HG02798 (cell line): Measurements from ENCODE around the gene DEF6.
A peak's percentile ranks its signal among the peaks of the same experiment; 100 is the strongest.

ENCODE experiments used
- ATAC-seq: cut with Tn5 transposase; IDR thresholded peaks from one replicate; pipeline ENCODE4 v1.9.1; 2021; ENCODE audit warnings: mild to moderate bottlenecking; ENCODE audit not compliant: unreplicated experiment, poor library complexity

DEF6 gene

DNA sequence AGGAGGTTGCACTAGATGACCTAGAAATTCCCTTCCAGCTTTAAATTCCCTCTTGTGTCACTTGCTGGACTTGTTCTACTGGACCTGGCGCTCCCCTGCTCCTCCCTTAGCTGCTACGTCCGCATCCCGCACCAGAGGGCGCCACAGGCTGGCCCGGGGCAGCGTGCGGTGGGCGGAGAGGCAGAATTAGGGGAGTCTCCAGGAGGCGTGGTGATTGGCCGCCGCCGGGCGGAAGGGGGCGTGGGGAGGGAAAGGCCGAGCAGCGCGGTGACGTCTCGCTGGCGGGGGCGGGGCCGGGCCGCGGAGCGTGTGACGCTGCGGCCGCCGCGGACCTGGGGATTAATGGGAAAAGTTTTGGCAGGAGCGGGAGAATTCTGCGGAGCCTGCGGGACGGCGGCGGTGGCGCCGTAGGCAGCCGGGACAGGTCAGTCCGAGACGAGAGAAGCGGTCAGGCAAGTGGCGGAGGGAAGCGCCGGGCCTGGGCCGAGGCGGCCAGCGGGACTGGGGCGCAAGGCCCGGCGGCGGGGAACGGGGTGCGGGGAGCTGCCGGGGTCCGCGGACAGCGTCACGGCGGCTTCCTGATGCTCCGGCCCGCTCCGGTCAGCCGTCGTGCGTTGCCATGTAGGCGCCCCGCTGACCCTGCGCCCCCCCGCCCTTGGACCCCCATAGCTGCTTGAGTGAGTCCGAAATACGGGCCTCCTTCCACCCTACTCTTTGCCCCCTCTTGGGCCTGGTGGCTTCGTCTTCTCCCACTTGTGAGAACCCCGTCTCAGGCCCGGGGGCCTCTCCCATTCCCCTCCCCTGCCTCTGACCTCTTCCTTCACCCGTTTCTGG lies 44.9 kb downstream of the DEF6 start, which contains the start of gene PPARD:
TSS of gene PPARD (plus strand) at position 301 of the 834 bp plus-strand sequence. CDS start 68,530 bp downstream, outside the sequence.
- ATAC-seq, result peak; percentile 98

DNA sequence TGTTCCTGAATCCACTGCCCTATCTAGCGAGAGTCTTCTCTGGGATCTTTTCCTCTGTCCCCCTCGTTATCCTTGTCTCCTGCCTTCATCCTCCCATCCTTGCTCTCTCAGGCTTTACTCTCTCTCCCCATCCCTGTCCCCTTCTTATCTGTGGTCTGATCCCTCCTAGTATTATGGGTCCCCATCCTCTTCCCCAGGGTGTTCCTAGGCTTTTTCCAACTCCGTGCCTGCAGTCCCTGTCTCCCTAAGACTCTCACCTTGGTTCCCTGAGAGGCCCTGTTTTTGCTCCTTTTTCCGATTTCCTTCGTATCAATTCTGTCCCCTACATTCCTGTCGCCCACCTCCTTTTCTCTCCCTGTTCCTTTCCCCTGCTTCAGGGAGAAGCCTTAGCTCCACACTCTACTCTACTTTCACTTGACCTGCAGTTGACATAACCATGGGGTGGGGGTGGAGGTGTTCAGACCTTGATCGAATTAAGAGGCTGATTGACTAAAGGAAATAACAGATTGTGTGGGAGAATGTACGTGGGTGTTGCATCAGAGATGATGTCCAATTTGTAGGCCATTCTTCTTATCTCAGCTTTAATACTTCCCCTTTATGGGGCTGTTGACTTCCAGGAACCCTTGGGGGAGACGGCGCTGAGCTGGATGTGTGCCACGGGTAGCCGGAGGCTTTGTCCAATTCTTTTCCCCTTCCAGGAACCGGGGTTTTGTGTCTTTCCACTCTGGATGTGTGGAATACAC lies 45.6 kb downstream of the DEF6 start:
- no peak for ATAC-seq

DNA sequence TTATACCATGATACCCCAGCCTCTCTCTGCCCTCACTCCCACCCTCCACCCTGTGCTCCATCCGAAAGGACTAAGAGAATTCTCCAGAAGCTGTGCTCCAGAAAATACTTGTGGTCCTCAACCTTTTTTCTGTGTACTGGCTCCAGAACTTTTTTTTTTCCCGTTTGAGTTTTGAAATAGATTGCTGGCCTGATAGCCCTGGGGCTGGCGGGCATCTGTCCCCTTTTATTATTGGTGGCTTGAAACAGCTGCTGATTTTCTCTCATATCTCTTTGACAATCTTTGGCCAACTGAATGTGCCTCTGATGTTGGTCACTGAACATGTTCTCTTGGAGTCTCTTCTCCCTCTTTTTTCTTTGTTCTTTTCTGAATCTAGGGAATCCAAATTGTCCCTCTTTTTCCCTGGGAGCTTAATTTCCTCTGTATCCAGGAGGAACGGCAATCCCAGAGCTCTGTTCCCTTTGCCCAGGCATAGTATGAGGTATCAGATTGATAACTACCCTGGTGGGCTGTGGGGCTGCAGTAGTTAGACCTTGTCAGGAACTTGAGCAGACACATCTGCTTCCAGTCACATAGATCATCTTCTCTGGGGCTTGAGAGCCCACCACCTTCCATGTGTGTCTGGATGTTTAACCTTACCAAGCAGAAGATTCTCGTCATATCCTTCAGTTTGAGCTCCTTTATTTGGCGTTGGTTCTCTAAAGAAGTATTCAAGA lies 46.4 kb downstream of the DEF6 start:
- ATAC-seq, result no peak

DNA sequence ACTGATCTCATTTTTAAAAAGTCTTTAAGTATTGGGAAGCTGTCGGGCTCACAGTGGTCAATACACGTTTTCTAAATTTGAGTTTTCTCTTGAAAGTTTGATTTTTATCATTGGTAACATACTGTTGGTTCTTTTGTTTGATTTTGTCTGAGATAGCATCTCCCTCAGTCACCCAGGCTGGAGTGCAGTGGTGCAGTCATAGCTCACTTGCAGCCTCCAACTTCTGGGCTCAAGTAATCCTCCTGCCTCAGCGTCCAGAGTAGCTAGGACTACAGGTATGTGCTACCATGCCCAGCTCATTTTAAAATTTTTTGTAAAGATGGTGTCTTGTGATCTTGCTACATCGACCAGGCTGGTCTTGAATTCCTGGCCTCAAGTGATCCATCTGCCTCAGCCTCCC lies 53.8 kb downstream of the DEF6 start:
- no peak for ATAC-seq

DNA sequence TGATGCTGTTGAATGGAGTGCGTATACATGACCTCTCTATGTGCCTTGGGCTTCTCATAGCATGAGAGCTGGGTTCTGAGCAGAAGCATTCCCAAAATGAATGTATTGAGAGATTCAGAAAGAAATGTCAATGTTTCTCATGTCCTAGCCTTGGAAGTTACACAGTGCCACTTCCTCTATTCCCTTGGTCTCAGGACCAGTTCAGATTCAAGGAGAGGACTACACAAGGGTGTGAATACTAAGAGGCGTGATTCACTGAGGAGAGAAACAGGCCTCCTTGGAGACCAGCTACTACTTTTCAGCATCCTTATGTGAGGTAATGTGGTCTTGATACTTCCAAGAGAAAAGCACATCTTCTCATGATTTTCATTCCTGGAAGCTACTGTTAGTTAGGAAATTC lies 55.1 kb downstream of the DEF6 start:
- no peak for ATAC-seq

DNA sequence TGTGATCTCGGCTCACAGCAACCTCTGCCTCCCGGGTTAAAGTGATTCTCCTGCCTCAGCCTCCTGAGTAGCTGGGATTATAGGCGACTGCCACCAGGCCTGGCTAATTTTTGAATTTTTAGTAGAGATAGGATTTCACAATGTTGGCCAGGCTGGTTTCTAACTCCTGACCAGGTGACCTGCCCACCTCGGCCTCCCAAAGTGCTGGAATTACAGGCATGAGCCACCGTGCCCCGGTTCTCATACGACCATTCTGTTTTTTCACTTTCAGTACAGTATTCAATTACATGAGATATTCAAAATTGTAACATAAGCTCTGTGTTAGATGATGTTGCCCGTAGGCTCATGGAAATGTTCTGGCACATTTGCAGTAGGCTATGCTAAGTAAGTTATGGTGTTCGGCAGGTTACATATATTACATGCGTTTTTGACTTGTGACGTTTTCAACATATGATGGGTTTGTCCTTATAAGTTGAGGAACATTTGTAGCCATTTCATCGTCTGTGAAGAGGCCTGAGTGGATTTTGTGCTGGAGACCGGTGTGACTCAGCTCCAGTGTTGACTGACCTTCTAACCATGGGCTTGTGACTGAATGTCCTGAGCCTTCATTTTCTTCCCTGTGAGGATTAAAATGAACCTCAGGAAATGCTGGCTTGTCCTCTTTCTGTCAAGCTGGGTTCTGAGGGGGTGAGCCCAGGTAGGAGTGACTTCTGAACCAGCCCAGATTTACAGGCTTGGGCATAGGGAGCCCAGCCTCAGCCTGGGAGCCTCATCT lies 56.9 kb downstream of the DEF6 start:
- no peak for ATAC-seq

DNA sequence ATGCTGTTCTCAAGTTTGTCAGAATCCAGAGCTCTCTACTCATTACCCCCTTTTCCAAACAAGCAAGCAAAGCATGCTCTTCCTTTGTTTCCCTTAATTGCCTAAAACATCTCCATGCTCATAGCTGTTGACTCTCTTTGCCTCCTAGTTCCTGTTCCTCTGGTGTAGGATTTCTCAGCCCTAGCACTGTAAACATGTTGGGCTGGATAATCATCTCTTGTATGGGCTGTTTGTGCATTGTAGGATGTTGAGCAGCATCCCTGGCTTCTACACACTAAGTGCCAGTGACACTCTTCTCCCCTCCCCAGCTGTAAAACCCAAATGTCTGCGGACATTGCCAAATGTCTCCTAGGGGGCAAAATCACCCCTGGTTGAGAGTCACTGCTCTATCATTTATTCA lies 58.8 kb downstream of the DEF6 start:
- no peak for ATAC-seq

DNA sequence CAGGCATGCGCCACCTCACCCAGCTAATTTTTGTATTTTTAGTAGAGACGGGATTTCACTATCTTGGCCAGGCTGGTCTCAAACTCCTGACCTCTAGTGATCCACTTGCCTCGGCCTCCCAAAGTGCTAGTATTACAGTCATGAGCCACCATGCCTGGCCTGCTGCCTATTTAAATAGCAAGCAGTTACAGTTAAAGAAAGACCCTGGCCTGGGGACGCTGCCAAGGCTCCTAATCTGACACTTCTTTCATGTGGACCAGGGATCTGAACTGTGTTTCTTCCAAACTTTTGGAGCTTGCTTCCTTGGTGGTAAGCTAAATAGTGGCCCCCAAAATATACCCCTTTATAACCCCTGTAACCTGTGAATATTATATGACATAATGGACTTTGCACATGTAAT lies 60.1 kb downstream of the DEF6 start:
- no peak for ATAC-seq

DNA sequence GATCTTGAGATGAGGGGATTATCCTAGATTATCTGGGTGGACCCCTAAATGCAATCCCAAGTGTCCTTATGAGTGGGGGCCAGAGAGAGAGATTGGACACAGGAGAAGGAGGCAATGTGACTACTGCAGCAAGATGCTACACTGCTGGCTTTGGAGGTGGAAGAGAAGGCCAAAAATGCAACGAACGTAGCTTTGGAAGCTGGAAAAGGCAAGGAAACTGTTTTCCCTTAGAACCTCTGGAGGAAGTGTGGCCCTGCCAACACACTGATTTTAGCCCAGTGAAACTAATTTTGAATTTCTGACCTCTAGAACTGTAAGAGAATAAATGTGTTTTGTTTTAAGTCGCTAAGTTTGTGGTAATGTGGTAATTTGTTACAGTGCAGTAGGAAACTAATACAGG lies 60.5 kb downstream of the DEF6 start:
- no peak for ATAC-seq

DNA sequence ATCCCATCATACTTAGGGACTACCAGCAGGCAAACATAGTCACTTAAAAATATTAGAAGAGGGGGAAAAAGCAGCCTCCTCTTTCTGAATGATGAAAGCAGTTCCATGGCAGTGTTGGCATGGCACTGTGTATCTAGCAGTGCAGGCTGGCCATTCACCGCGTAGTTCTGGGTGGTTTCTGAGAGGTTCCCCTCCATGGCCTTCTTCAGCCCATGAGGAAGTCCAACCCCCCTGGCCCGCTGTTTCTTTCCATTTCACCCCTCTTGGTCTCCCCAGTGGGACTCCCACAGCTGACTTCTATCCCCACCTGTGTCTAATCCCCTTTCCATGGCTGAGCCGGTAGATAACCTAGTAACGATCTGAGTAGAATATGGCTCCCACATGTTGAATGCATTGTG lies 61.7 kb downstream of the DEF6 start:
- ATAC-seq, result no peak

DNA sequence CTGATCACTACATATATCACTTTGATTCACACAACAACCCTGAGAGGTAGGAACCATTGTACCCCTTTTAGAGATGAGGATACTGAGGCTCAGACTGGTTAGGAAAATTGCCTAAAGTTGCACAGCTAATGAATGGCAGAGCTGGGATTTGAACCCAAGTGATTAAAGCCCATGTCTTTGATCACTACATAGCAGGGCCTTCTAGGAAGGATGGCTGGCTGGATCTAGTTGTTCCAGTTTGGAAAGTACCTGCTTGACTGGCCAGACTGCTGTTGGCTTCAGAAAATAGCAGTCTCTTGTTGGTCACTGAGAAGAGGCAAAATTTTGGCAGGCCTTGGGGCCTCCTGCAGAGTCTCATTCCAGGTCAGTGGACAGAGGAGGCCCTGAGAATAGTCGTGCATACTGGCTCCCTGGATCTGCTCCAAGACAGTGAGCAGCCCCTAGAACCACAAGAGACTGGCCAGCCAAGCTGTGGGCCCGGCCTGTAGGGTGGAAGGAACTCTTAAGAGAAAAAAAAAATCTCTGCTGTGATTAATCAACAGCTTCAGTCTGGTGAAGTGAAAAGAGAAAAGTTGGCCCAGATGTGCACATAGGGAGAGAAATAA lies 62.2 kb downstream of the DEF6 start:
- ATAC-seq, result no peak

DNA sequence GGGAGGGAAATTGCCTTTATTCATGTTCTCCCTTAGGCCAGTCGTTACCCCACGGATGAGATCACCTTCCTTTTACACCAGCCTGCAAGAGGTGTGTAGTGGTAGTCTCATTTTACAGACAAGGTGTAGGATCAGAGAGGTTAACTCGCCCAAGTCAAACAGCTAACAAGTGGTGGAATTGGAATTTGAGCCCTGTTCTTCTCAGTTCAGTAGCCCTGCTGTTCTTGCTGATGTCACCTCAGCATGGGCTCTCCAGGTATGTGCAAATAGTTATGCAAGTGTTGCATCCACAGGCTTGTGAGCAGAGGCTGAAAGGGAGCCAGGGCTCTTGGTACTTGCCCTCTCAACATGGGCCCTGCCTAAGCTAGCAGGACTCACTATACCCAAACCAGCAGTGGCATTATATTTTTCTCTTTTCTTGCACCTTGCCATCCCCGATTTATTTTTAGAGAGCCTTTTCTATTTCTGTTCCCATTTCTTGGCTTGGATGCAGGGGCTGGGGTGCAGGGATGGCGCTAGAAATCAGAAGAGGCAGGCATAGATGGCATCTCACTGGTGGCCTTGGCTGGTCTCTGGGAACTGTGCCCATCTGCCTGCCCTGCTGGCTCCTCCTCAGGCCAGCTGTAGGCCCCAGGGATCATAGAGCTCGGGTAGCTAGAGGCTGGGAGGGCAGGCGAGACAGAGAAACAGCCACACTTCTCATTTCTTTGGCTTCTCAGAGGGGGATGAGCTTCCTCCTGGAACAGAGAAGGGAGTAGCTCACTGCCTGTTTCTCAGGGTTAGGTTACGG lies 62.9 kb downstream of the DEF6 start:
- ATAC-seq, result no peak

DNA sequence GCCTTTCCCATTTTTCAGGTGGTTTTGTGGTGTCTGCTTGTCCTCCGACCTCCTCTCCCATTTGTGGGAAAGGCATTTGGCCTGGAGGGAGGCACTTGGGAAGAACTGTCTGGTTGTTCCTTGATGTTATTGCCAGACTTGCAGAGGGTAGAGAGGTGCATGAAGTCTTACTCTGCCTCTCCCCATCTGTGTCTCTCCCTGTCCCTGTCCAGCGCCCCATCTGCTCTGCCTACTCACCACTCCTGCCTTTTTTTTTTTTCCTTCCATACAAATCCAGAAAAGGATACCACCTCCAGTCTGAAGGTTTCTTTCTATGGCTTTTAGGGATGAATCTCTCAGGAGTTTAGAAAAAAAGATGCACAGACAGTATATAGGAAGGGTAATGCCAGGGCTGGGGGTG lies 64.6 kb downstream of the DEF6 start:
- no peak for ATAC-seq

DNA sequence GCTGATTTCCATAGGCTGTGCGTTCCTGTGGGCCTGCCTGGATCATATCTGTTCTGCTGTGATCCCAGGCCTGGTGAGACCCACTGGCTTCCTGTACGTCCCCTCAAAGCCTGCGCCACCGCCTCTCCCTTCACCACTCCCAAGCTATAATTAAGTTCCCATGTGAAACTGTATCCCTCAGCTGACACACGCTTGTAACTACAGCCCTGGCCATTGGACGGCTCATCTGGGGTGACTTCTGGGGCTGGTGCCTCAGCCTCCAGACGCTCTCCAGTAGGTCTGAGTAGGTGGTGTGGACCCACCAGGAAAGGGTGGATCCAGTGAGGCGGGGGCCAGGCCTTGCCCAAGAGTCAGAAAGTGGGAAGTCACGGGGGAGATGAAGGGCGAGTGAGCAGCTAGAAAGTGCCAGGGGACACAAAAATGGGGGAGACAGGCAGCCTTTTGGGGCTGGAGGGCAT lies 65.7 kb downstream of the DEF6 start:
- ATAC-seq, result no peak

DNA sequence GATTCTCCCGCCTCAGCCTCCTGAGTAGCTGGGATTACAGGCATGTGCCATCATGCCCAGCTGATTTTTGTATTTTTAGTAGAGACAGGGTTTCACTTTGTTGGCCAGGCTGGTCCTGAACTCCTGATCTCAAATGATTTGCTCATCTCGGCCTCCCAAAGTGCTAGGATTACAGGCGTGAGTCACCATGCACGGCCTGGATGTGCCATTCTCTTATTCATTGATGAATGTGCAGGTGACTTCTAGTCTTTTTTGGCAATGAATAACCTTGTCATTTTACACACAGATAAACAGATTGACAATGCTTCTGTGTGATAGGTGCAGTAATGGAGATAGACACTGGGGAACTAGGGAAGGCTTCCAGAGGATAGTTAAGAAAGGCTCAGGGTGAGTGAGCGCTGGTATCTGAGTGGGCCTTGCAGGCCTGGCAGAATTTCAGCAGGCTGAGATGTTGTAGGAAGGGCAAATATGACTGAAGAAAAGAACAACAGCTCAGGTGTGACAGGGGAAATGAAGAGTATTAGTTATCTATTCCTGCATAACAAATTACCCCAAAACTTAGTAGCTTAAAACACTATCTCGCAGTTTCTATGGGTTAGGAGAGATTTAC lies 68.1 kb downstream of the DEF6 start:
- no peak for ATAC-seq

DNA sequence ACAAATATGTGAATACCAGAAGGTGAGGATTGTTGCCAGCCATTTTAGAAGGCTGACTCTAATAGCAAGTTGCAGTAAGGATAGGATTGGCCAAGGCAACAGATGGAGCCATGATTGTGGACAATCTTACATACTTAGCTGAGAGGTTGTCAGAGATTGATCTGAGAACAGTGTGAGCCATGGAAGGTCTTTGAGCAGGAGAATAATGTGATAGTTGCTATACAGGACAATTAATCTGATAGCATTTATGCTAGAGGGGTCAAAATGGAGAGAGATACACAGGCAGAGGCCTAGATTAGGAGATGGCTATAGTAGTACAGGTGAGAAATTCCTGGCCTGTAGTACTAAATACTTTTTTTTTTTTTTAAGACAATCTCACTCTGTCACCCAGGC lies 68.6 kb downstream of the DEF6 start:
- ATAC-seq, result no peak

DNA sequence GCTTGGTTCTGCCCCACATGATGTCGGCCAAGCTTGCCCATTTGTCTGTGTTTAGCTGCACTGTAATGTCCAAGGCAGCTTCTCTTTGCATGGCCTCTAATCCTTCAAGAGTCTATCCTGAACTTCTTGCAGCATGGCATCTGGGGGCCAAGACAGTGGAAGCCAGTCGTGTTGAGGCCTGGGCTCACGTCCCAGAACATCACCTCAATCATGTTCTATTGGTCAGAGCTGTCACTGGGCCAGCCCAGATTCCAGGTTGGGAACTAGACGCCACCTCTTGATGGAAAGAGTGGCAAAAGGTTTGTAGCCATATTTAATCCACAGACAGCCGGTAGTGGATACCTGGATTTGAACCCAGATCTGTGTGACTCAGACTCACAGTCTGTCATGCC lies 70.0 kb downstream of the DEF6 start:
- no peak for ATAC-seq

DNA sequence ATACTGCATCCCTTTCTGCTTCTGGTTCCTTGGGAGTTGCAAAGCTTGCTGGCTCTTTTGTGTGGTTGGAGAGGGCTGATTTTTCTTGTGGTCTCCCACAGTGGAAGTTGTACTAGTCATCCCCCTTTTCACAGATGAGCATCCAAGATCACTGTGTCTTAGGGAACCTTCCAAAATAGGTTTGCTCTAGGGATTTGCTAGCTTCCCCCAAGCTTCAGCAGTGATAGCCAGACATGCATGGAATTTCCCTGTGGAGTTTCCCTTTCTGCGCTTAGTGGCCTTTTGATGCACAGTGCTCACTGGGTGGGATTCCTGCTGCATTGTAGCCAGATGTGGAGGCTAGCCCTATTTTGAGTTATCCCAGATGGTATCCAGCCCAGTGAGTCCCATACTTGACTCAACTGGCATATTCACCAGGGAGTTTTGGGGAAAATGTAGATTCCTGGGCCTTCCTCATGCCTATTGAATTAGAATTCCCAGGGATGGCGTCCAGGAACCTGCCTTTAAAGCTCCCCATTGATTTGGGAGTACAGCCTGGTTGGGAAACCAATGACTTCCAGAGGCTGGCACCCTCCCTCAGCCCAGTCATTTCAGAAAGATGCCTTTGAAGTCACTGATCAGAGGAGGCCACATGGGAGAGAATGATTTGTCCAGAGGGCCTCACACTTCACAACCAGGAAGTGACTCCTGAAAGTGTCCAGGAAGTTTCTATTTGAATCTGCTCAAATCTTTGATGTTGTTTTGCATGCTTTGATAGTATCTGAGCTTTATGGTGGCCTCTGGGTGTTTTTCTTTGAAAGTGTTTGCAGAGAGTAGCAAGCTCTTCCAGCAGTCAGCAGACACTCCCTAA lies 70.6 kb downstream of the DEF6 start:
- ATAC-seq, result no peak
